ENCODE data around the gene GAMT.

DNA sequence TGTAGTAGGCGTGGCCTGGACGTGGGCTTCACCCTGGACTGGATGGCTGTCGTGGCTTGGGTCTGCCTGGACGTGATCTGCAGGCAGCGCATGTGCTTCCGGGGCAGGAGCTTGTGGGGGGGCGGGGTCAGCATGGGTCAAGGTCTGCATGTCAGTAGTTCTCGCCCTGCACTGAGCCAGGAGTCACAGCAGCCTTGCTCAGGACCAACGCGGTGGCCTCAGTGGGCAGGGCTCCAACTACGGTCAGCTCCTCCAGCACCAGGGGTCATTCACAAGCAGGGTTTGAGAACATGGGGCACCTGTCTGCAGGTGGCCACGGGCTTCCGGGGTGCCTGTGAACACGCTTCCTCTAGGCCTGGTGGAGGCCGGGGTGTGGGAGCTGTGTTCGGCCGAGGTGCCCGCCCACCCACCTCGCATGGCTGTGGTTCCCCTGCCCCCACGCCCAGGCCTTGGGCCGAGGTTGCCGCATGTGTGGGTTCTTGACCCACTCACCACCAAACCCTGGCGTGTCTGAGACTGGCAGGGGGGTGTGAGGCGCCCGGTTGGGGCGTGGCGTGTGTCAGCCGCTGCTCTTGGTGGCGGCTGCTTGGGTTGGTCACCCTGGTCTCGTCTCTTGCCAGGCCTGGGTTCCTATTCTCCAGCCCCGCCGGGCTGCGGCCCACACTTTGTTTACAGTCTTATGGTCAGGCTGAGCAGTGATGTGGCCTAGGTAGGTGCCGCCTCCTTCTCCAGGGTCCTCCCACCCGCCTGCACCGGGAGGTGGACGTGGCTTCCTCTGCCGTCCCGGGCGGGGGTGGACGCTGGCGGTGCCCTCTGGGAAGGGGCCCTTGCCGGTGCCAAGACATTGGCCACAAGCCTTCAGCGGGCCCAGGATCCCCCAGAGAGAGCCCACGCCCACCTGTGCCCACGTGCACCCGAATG, 32.0 kb upstream of the GAMT start:
- TF ChIP-seq CTCF (IDR thresholded peaks at IDR 0.05; ENCODE audit: low read depth, low read length), result no peak
- TF ChIP-seq, protein P1, sequence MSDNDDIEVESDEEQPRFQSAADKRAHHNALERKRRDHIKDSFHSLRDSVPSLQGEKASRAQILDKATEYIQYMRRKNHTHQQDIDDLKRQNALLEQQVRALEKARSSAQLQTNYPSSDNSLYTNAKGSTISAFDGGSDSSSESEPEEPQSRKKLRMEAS (IDR thresholded peaks at IDR 0.05; ENCODE audit: low read depth, low read length), result no peak
- TF ChIP-seq POLR2A (IDR thresholded peaks at IDR 0.05; ENCODE audit: extremely low read depth, insufficient read length), result no peak
- no peak for TF ChIP-seq MYC (IDR thresholded peaks at IDR 0.05; ENCODE audit: low read depth, low read length)

All from NB4 (cell line).